Thoracic aorta (tissue), 2 donors: ENCODE measurements around the gene TMC6. TPM values are rescaled to one million over a fixed set of nuclear protein-coding genes. Genes with fewer than 3 reads are reported as not detected.
"Not testable (repeated sequence)": the region's sequence is repeated elsewhere in the genome, so short reads cannot be mapped to it uniquely, and the experiment has no call there.

Experiments
- ATAC-seq: fragments of 150-250 bp; one replicate; pipeline ENCODE4 v1.8.0; 2017; ENCODE audit warnings: low read depth; ENCODE audit not compliant: insufficient number of reproducible peaks, low FRiP score
- DNase-seq: peaks from one replicate; pipeline ENCODE4 v3.0.0-alpha.2; 2020; ENCODE audit warnings: low spot score
- H3K27ac ChIP-seq, 2 donors: fragments of 200-600 bp; sonication (generic); 1 replicate in 1 of 2; 2 replicates in 1 of 2; pipeline ENCODE4 v1.5.1; 2016; ENCODE audit warnings: mild to moderate bottlenecking in 2 of 2, moderate library complexity in 2 of 2
- H3K27me3 ChIP-seq: fragments of 200-600 bp; sonication (generic); replicated peaks from 2 replicates; pipeline ENCODE4 v1.6.0; 2016; ENCODE audit warnings: mild to moderate bottlenecking; ENCODE audit not compliant: insufficient read depth
- H3K36me3 ChIP-seq: fragments of 200-600 bp; sonication (generic); one replicate; pipeline ENCODE4 v1.5.1; 2016
- H3K4me1 ChIP-seq, 2 donors: fragments of 200-600 bp; sonication (generic); 1 replicate in 1 of 2; 2 replicates in 1 of 2; pipeline versions ENCODE4 v1.5.1 to v1.6.0; 2016; ENCODE audit warnings: low read depth in 2 of 2, mild to moderate bottlenecking in 1 of 2; ENCODE audit not compliant: control insufficient read depth in 1 of 2
- H3K4me3 ChIP-seq: fragments of 200-600 bp; sonication (generic); 2 replicates; pipeline ENCODE4 v1.5.1; 2016; ENCODE audit warnings: mild to moderate bottlenecking
- H3K9me3 ChIP-seq: fragments of 200-600 bp; sonication (generic); 2 replicates; pipeline ENCODE4 v1.5.1; 2016
- CTCF ChIP-seq: fragments of 200-600 bp; sonication (generic); IDR thresholded peaks from one replicate; pipeline ENCODE4 v1.5.1; 2019; ENCODE audit warnings: antibody characterized with exemption
- total RNA-seq, 2 donors: library from RNA; depleted of rRNA; stranded (reverse); fragments of >200 nt; gene quantifications; one replicate each; pipeline versions ENCODE4 v1.1.0 to v1.2.3, GENCODE V29; 2016

TMC6 gene
- total RNA-seq, 2 donors from 2014 or later: 22.6 to 44.3 TPM

GRCh38 chr17:78120537-78120936 is 8.0 kb downstream of the TMC6 start:
- TF ChIP-seq CTCF: no peak
- H3K9me3 ChIP-seq: no peaks in the 10 kb centered on the region
- DNase-seq (no peak), ATAC-seq (no peak)
- no peak overlapping the region for H3K4me3 ChIP-seq
- H3K27ac ChIP-seq: no peak overlapping the region
- H3K27me3 ChIP-seq: no peaks in the 10 kb centered on the region
- H3K4me1 ChIP-seq: peaks cover 3 to 14% of the 10 kb centered on the region in 2 donors
- H3K36me3 ChIP-seq: no peaks in the 10 kb centered on the region

- no peak for DNase-seq
- no peak for TF ChIP-seq CTCF
- Histone ChIP-seq H3K27me3 (no peaks in the 10 kb centered on the region), H3K4me1 (peaks cover 0 to 6% of the 10 kb centered on the region in 2 donors), H3K36me3 (no peaks in the 10 kb centered on the region), H3K4me3 (no peak overlapping the region), H3K9me3 (no peaks in the 10 kb centered on the region), H3K27ac (no peak overlapping the region)
- ATAC-seq: no peak
Measured at GRCh38 chr17:78118801-78119241, 9.7 kb downstream of the TMC6 start.

GRCh38 chr17:78117027-78117981 is 11.3 kb downstream of the TMC6 start:
- Histone ChIP-seq H3K27me3 (no peaks in the 10 kb centered on the region), H3K4me1 (peaks cover 0 to 6% of the 10 kb centered on the region in 2 donors), H3K9me3 (no peaks in the 10 kb centered on the region), H3K4me3 (no peak overlapping the region), H3K36me3 (no peaks in the 10 kb centered on the region), H3K27ac (no peak overlapping the region)
- DNase-seq: no peak
- TF ChIP-seq CTCF: no peak
- ATAC-seq: no peak

- H3K9me3 ChIP-seq: no peaks in the 10 kb centered on the region
- no peak for TF ChIP-seq CTCF
- DNase-seq (no peak), ATAC-seq (no peak)
- no peak overlapping the region for H3K4me3 ChIP-seq
- H3K36me3 ChIP-seq: no peaks in the 10 kb centered on the region
- H3K27ac ChIP-seq: no peak overlapping the region
- peaks cover 0 to 6% of the 10 kb centered on the region in 2 donors for H3K4me1 ChIP-seq
- no peaks in the 10 kb centered on the region for H3K27me3 ChIP-seq
Measured at GRCh38 chr17:78116411-78116810, 12.1 kb downstream of the TMC6 start.

DNA sequence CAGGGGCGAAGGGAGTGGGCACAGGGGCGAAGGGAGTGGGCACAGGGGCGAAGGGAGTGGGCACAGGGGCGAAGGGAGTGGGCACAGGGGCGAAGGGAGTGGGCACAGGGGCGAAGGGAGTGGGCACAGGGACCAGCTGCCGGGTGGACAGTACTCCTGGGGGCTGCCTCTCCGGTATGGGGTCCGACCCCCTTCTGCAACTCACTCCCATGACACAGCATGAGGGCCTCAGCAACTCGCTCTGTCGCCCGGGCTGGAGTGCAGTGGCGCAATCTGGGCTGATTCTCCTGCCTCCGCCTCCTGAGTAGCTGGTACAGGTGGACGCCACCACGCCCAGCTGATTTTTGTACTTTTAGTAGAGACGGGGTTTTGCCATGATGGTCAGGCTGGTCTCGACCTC is 12.8 kb downstream of the TMC6 start:
- H3K4me3 ChIP-seq, H3K36me3 ChIP-seq, H3K4me1 ChIP-seq, H3K27ac ChIP-seq, ATAC-seq, DNase-seq, H3K9me3 ChIP-seq, H3K27me3 ChIP-seq: not testable (repeated sequence)
